Panc1 (cell line): ENCODE data around the gene LYSMD4. TPM values are rescaled to one million over a fixed set of nuclear protein-coding genes. Genes with fewer than 3 reads are reported as not detected.

Experiments used
- ATAC-seq: fragments of 200-7000 bp; cut with Tn5 transposase; 2 replicates; pipeline ENCODE4 v1.9.1; 2020; ENCODE audit warnings: mild to moderate bottlenecking, moderate library complexity
- BruUV-seq: library from RNA; stranded (reverse); fragments of 400-500 nt; replicated peaks from 2 replicates; lab custom pipeline; 2021; lab: Mats Ljungman, UMichigan
- CTCF ChIA-PET: fragments of 300-600 bp; sonication (Branson Sonifier 250); formaldehyde crosslinking; loops from one replicate; lab custom pipeline; 2022; ENCODE audit warnings: antibody characterized with exemption; lab: Charles Lee
- POLR2A ChIA-PET: fragments of 300-600 bp; sonication (Branson Sonifier 250); formaldehyde crosslinking; loops from one replicate; lab custom pipeline; 2022; ENCODE audit warnings: antibody characterized with exemption; lab: Charles Lee
- DNase-seq: peaks from one replicate; pipeline ENCODE4 v3.0.0-alpha.2; 2010; ENCODE audit warnings: low read depth, low spot score
- H3K27ac ChIP-seq: 2 replicates; pipeline ENCODE4 v1.5.1; 2011; ENCODE audit warnings: mild to moderate bottlenecking, low read length, inconsistent platforms
- H3K27me3 ChIP-seq: fragments of 200-500 bp; sonication (Bioruptor generic); 2 replicates; pipeline ENCODE4 v1.6.0; 2014; ENCODE audit warnings: low read length, inconsistent platforms; ENCODE audit not compliant: control insufficient read depth, insufficient read depth
- H3K36me3 ChIP-seq: fragments of 200-500 bp; sonication (Bioruptor generic); 2 replicates; pipeline ENCODE4 v1.5.1; 2014; ENCODE audit warnings: inconsistent platforms, mild to moderate bottlenecking, low read length, moderate library complexity; ENCODE audit not compliant: control insufficient read depth, insufficient read depth
- H3K4me1 ChIP-seq: 2 replicates; pipeline ENCODE4 v1.5.1; 2011; ENCODE audit warnings: inconsistent platforms, mild to moderate bottlenecking, low read length, moderate library complexity; ENCODE audit not compliant: control insufficient read depth, insufficient read depth
- H3K4me3 ChIP-seq, 2 experiments: 2 replicates each; pipeline ENCODE4 v1.5.1; 2011 to 2012; ENCODE audit warnings: low read depth in 2 of 2, low read length in 2 of 2, mild to moderate bottlenecking in 2 of 2, inconsistent platforms in 1 of 2, moderate library complexity in 1 of 2
- H3K9me3 ChIP-seq: fragments of 200-500 bp; sonication (Bioruptor generic); 2 replicates; pipeline ENCODE4 v1.5.1; 2014; ENCODE audit warnings: low read depth, mild to moderate bottlenecking, inconsistent platforms, low read length, moderate library complexity; ENCODE audit not compliant: control insufficient read depth, insufficient read depth
- CTCF ChIP-seq: fragments of 450-650 bp; IDR thresholded peaks from 2 replicates; pipeline ENCODE4 v1.5.1; 2017; ENCODE audit warnings: mild to moderate bottlenecking
- POLR2AphosphoS5 ChIP-seq: IDR thresholded peaks from 2 replicates; pipeline ENCODE4 v1.6.1; 2012; ENCODE audit warnings: mild to moderate bottlenecking, low read depth, low read length, moderate library complexity
- REST ChIP-seq, 2 experiments: IDR thresholded peaks; 2 replicates each; pipeline ENCODE4 v1.6.1; 2011 to 2012; ENCODE audit warnings: low read depth in 2 of 2, control low read depth in 1 of 2, low read length in 1 of 2, mild to moderate bottlenecking in 1 of 2, moderate library complexity in 1 of 2; ENCODE audit not compliant: insufficient read depth in 1 of 2
- SIN3A ChIP-seq: IDR thresholded peaks from 2 replicates; pipeline ENCODE4 v1.6.1; 2012; ENCODE audit warnings: low read depth, mild to moderate bottlenecking, low read length, moderate library complexity, borderline replicate concordance; ENCODE audit not compliant: insufficient read depth
- TCF7L2 ChIP-seq: IDR thresholded peaks from 2 replicates; pipeline ENCODE4 v1.6.1; 2011; ENCODE audit warnings: mild to moderate bottlenecking, low read depth, low read length, inconsistent platforms
- in situ Hi-C: cut with HindIII; loops from 2 replicates; pipeline ENCODE4 v1.10.0; 2016; ENCODE audit warnings: low sequenced_read_pairs, low pct_unique_long_range_greater_than_20kb
- intact Hi-C: fragments of 100-400 bp; cut with micrococcal nuclease; formaldehyde crosslinking; loops from one replicate; pipeline ENCODE4 v1.10.0; 2022; ENCODE audit not compliant: unreplicated experiment
- total RNA-seq: library from RNA; stranded (reverse); gene quantifications from one replicate; pipeline ENCODE4 v1.2.1, GENCODE V29; 2021; ENCODE audit not compliant: unreplicated experiment

The LYSMD4 gene
- total RNA-seq, 1 experiment from 2014 or later: 8.9 TPM

- BruUV-seq: no TSS peak
- CTCF ChIA-PET: no interaction called here
- in situ Hi-C loops: no loop called here
Measured at GRCh38 chr15:99727330-99727729, 5.9 kb downstream of the LYSMD4 start.

GRCh38 chr15:99726333-99726732, 6.9 kb downstream of the LYSMD4 start:
- ChIA-PET CTCF (no interaction called here), POLR2A (no interaction called here)
- Histone ChIP-seq H3K9me3 (no peaks in the 10 kb centered on the region), H3K27me3 (no peaks in the 10 kb centered on the region), H3K4me3 (no peak overlapping the region), H3K27ac (no peak overlapping the region), H3K36me3 (no peaks in the 10 kb centered on the region), H3K4me1 (no peaks in the 10 kb centered on the region)
- no peak for TF ChIP-seq TCF7L2
- no peak for TF ChIP-seq CTCF
- in situ Hi-C loops: no loop called here
- DNase-seq: no peak
- ATAC-seq: no peak
- BruUV-seq: no TSS peak
- intact Hi-C loops: no loop called here

More at GRCh38 chr15:99727330-99727729, 5.9 kb downstream of the LYSMD4 start:
- H3K27me3 ChIP-seq: no peaks in the 10 kb centered on the region
- no peak for TF ChIP-seq CTCF
- no peak for TF ChIP-seq POLR2AphosphoS5
- TF ChIP-seq REST (IDR thresholded peaks at IDR 0.05; ENCODE audit: insufficient read depth in 1 of 2, low read depth in 2 of 2, low read length in 1 of 2): no peak
- TF ChIP-seq TCF7L2: no peak
- no peak for DNase-seq
- H3K27ac ChIP-seq: no peak overlapping the region
- ATAC-seq: no peak
- POLR2A ChIA-PET: no interaction called here
- intact Hi-C loops: no loop called here
- H3K4me3 ChIP-seq: no peak overlapping the region
- peaks cover 4% of the 10 kb centered on the region; the same call in 1 of the 2 replicates for H3K4me1 ChIP-seq
- no peaks in the 10 kb centered on the region for H3K9me3 ChIP-seq
- no peaks in the 10 kb centered on the region for H3K36me3 ChIP-seq

- Histone ChIP-seq H3K9me3 (no peaks in the 10 kb centered on the region), H3K36me3 (no peaks in the 10 kb centered on the region), H3K27me3 (no peaks in the 10 kb centered on the region), H3K27ac (no peak overlapping the region), H3K4me3 (no peak overlapping the region), H3K4me1 (no peaks in the 10 kb centered on the region)
- no TSS peak for BruUV-seq
- no peak for TF ChIP-seq SIN3A
- no peak for TF ChIP-seq REST (IDR thresholded peaks at IDR 0.05; ENCODE audit: insufficient read depth in 1 of 2, low read depth in 2 of 2, low read length in 1 of 2)
- no peak for TF ChIP-seq CTCF
- no peak for TF ChIP-seq POLR2AphosphoS5
- no peak for TF ChIP-seq TCF7L2
- no peak for ATAC-seq
- POLR2A ChIA-PET: interaction anchor here (1.5 kb wide), 1 partner anchor 11 kb away, joined by 3 read pairs; no protein-coding TSS in a partner anchor
- in situ Hi-C loops (no loop called here), intact Hi-C loops (no loop called here)
- DNase-seq: no peak
- CTCF ChIA-PET: no interaction called here
Measured at GRCh38 chr15:99722406-99722805, 10.8 kb downstream of the LYSMD4 start.
